Heart left ventricle (tissue), 16 donors: ENCODE data around the gene DGKB. TPM values are rescaled to one million over a fixed set of nuclear protein-coding genes. Genes with fewer than 3 reads are reported as not detected.

Experiments used
- ATAC-seq, 4 donors: fragments of 200-7000 bp; cut with Tn5 transposase; one replicate each; pipeline ENCODE4 v1.9.1; 2020 to 2022; ENCODE audit warnings: moderate library complexity in 4 of 4, mild to moderate bottlenecking in 3 of 4, moderate number of reproducible peaks in 1 of 4
- DNase-seq, 5 donors: peaks; one replicate each; pipeline ENCODE4 v3.0.0-alpha.2; 2020
- H3K27ac ChIP-seq, 12 donors: fragments of 200-600 bp; sonication (generic) in 4 of 12; one replicate each; pipeline versions ENCODE4 v1.5.0 to v1.8.0; 2016 to 2022; ENCODE audit warnings: mild to moderate bottlenecking in 2 of 12
- H3K27me3 ChIP-seq, 9 donors: fragments of 200-600 bp; sonication (generic) in 2 of 9; one replicate each; pipeline versions ENCODE4 v1.5.1 to v1.8.0; 2016 to 2022; ENCODE audit warnings: mild to moderate bottlenecking in 3 of 9
- H3K36me3 ChIP-seq, 9 donors: fragments of 200-600 bp; sonication (generic) in 2 of 9; one replicate each; pipeline versions ENCODE4 v1.5.0 to v1.8.0; 2018 to 2022; ENCODE audit warnings: mild to moderate bottlenecking in 2 of 9
- H3K4me1 ChIP-seq, 12 donors: fragments of 200-600 bp; sonication (generic) in 4 of 12; one replicate each; pipeline versions ENCODE4 v1.5.0 to v1.8.0; 2016 to 2022; ENCODE audit warnings: mild to moderate bottlenecking in 3 of 12
- H3K4me3 ChIP-seq, 12 donors: fragments of 200-600 bp; sonication (generic) in 4 of 12; one replicate each; pipeline versions ENCODE4 v1.5.0 to v1.8.0; 2017 to 2022; ENCODE audit warnings: mild to moderate bottlenecking in 9 of 12, moderate library complexity in 4 of 12
- H3K9me3 ChIP-seq, 12 donors: fragments of 200-600 bp; sonication (generic) in 4 of 12; one replicate each; pipeline versions ENCODE4 v1.5.0 to v1.8.0; 2016 to 2022; ENCODE audit warnings: mild to moderate bottlenecking in 1 of 12
- POLR2A ChIP-seq, 2 donors: fragments of 450-650 bp; IDR thresholded peaks; one replicate each; pipeline ENCODE4 v1.6.1; 2017; ENCODE audit warnings: antibody characterized with exemption in 2 of 2, mild to moderate bottlenecking in 2 of 2, moderate library complexity in 2 of 2
- WGBS, 4 donors: extraction: QIAGEN DNeasy Blood & Tissue Kit in 2 of 4; methylation state at CpG; one replicate each; pipeline versions ENCODE4 v1.1.5 to v1.1.7; 2013 to 2018; 5-methylcytosine and 5-hydroxymethylcytosine counted together
- intact Hi-C, 10 donors: fragments of 100-400 bp; cut with DNase I; formaldehyde crosslinking; loops; one replicate each; pipeline versions ENCODE4 v1.11.1 to v1.14.2; 2022
- polyA plus RNA-seq, 2 donors: library from polyadenylated mRNA; stranded (reverse); fragments of 200-250 nt; gene quantifications; one replicate each; pipeline ENCODE4 v1.2.3, GENCODE V29; 2013
- total RNA-seq, 9 donors: library from RNA; depleted of rRNA in 2 of 9; stranded (reverse); fragments of >200 nt in 2 of 9; fragmentation: NEBNext Ultra II Directional in 3 of 9; extraction: Animal tissue kit (Norgen Biotek cat#: 25700) in 3 of 9; gene quantifications; one replicate each; pipeline versions ENCODE4 v1.1.0 to v1.2.4, GENCODE V29; 2016 to 2023
- TF ChIP-seq, protein P1 (sequence below), 12 donors: fragments of 200-600 bp; sonication (generic) in 4 of 12; IDR thresholded peaks; one replicate each; pipeline versions ENCODE4 v1.5.0 to v1.8.0; 2018 to 2022; ENCODE audit warnings: antibody characterized with exemption in 12 of 12, mild to moderate bottlenecking in 5 of 12
- donor health status: ischemic (EF 13 %, LVEDD 7.1; RV severe dilation, severe dysfunction).
- donor health status: healthy with polysubstance abuse.
- donor health status: DM: no; HTN: yes; CAD: no.
- donor health status: DM: no; HTN: no; CAD: no.
- donor health status: ischemic (EF 25% LVEDD 6.9; RV normal size, moderate dysfunction).
- donor health status: ischemic (EF 25% LVEDD 5.7; RV mildly dilated, moderate dysfunction).
- donor health status: healthy.
- donor health status: DM: yes; HTN: yes; CAD: no.
- donor health status: ischemic (EF 35%, LVEDD 5.7; RV mildly dilated, moderate dysfunction).
- donor health status: nonischemic (EF 11% LVEDD 7.7; RV severe dilation, severe dysfunction).
- donor health status: DM: yes; HTN: yes; CAD: no.
- donor health status: PGD.
- donor health status: ischemic (EF 29% LVEDD 5.4; RV normal size, mild dysfunction).
- donor health status: nonischemic (EF 23%, LVEDD 6.1; RV moderate dilation, normal function).

Gene DGKB
- total and polyA plus RNA-seq, 11 donors = 0.08 to 1.6 (median 0.47) TPM; not detected in 1

DNA sequence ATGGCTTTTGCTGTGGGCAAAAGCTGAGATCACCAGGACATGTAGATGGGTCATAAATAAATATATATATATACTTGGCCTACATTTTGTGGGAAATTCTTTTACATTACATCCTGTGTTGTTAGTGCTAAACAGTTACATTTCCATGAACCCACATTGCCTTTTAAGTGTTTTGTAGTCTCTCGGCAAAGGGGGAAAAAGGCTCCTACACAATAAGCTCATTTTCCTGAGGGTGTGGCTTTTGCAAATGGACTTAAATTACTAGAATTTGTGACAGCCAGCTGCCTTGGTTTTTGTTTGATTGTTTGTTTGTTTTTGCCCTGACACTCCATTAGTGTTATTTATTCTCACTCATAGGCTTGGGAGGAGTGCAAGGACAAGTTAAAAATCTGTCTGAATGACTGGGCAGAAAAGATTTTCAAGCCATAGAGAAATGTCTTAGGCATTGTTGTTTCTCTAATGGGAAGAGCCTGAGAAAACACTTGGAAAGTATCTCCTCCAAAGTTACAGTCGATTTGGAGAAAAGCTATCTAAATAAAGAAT is 128.8 kb downstream of the DGKB start:
- WGBS, 4 donors = 65 to 74% (median 69%) methylated on average over 2 of the region's 2 CpGs
- no peak overlapping the region for H3K27ac ChIP-seq
- no peaks in the 10 kb centered on the region for H3K27me3 ChIP-seq
- peaks cover 0 to 15% (median 0%) of the 10 kb centered on the region in 12 donors for H3K9me3 ChIP-seq
- DNase-seq (no peak), ATAC-seq (no peak)
- intact Hi-C loops = no loop called here
- H3K4me3 ChIP-seq = no peak overlapping the region
- H3K4me1 ChIP-seq = no peaks in the 10 kb centered on the region
- TF ChIP-seq POLR2A (IDR thresholded peaks at IDR 0.05) = no peak
- no peaks in the 10 kb centered on the region for H3K36me3 ChIP-seq

DNA sequence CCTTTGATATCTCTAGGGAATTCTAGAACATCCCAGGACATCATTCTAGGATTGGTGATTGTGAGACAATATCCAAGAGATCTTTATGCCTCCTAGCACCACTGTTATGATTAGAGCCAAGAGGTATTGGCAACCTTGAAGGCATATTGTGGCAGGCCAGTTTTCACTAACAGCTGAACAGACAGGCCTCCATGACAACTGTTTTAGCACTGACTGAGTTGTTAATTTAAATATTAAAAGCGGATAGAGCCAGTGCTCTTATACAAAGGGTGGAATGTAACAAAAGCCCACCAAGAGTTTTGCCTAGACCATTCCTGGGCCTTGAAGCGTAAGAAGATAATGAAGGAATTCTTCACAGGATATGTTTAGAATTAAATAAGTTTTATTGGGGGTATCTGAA is 131.9 kb downstream of the DGKB start:
- 93 to 96% (median 94%) methylated on average over 2 of the region's 2 CpGs for WGBS, 4 donors
- no peaks in the 10 kb centered on the region for H3K27me3 ChIP-seq
- H3K4me1 ChIP-seq = no peaks in the 10 kb centered on the region
- TF ChIP-seq POLR2A (IDR thresholded peaks at IDR 0.05) = no peak
- TF ChIP-seq, protein P1, sequence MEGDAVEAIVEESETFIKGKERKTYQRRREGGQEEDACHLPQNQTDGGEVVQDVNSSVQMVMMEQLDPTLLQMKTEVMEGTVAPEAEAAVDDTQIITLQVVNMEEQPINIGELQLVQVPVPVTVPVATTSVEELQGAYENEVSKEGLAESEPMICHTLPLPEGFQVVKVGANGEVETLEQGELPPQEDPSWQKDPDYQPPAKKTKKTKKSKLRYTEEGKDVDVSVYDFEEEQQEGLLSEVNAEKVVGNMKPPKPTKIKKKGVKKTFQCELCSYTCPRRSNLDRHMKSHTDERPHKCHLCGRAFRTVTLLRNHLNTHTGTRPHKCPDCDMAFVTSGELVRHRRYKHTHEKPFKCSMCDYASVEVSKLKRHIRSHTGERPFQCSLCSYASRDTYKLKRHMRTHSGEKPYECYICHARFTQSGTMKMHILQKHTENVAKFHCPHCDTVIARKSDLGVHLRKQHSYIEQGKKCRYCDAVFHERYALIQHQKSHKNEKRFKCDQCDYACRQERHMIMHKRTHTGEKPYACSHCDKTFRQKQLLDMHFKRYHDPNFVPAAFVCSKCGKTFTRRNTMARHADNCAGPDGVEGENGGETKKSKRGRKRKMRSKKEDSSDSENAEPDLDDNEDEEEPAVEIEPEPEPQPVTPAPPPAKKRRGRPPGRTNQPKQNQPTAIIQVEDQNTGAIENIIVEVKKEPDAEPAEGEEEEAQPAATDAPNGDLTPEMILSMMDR (IDR thresholded peaks at IDR 0.05) = no peak
- ATAC-seq (no peak), DNase-seq (no peak)
- no peak overlapping the region for H3K27ac ChIP-seq
- no peaks in the 10 kb centered on the region for H3K9me3 ChIP-seq
- no peak overlapping the region for H3K4me3 ChIP-seq
- intact Hi-C loops = no loop called here
- no peaks in the 10 kb centered on the region for H3K36me3 ChIP-seq

DNA sequence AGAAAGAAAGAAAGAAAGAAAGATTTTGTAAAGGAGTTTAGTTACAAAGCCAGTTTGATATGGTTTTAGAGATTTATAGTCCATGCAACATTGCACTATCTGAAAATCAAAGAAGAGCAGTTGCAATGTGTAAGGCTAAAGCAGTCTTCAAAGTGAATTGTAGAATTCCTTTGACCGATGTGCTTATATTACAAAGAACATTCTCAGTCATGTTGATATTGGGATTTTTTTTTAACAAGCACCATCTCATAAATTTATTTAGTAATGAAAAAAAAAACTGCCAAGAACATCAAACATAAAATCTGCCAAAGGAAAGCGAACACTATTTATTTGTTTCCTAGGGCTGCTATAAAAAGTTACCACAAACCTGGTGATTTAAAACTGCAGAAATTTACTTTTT is 133.3 kb downstream of the DGKB start:
- no peak overlapping the region for H3K4me3 ChIP-seq
- intact Hi-C loops = loop anchor here in 2 of 10 donors (10.0 kb wide), 2 partner anchors 66 to 146 kb away; no protein-coding TSS in a partner anchor
- H3K27ac ChIP-seq = no peak overlapping the region
- no peak for DNase-seq
- no peaks in the 10 kb centered on the region for H3K36me3 ChIP-seq
- 89 to 93% (median 90%) methylated on average over 2 of the region's 2 CpGs for WGBS, 4 donors
- TF ChIP-seq, protein P1 (IDR thresholded peaks at IDR 0.05) = no peak
- no peak for TF ChIP-seq POLR2A (IDR thresholded peaks at IDR 0.05)
- ATAC-seq = no peak
- H3K9me3 ChIP-seq = no peaks in the 10 kb centered on the region
- H3K4me1 ChIP-seq = no peaks in the 10 kb centered on the region
- H3K27me3 ChIP-seq = no peaks in the 10 kb centered on the region

DNA sequence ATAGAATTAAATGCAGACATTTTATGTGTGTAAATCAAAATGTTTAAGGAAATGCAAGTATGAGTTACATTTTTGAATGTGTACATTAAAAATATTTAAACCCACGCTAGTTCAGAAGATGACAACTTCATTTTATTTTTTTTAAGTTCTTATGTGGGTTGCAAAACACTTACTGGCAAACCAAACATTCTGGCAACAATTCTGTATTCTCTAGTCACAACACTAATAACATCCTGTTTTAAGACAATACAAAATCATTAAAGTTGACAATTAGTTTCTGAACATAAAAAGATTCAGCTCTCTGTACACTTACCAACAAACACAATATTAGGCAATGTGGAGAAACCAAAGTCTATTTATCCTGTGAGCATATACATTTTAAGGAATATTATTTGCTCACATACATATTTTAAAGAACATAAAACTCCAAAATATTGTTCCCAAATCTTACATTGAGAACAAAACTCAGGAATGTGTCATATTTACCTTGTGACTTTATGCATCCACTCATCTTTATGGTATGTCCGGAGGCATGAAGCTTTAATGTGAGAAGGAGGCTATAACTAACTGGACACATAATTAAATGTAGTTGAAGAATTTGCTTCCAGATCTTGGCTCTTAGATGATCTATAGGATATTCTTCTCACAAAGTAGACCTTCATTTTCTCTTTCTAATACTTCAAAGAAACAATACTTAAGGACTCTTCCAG is 134.7 kb downstream of the DGKB start:
- H3K36me3 ChIP-seq = no peaks in the 10 kb centered on the region
- 84 to 93% (median 86%) methylated on average over 2 of the region's 2 CpGs for WGBS, 4 donors
- H3K9me3 ChIP-seq = no peaks in the 10 kb centered on the region
- H3K27me3 ChIP-seq = no peaks in the 10 kb centered on the region
- H3K4me3 ChIP-seq = no peak overlapping the region
- H3K4me1 ChIP-seq = no peaks in the 10 kb centered on the region
- TF ChIP-seq, protein P1 (IDR thresholded peaks at IDR 0.05) = no peak
- TF ChIP-seq POLR2A (IDR thresholded peaks at IDR 0.05) = no peak
- intact Hi-C loops = loop anchor here in 2 of 10 donors (10.0 kb wide), 2 partner anchors 67 to 147 kb away; no protein-coding TSS in a partner anchor
- H3K27ac ChIP-seq = no peak overlapping the region
- DNase-seq = no peak
- no peak for ATAC-seq
